NCI-H146 (cell line): ENCODE results near the gene MREG.
A peak's percentile ranks its signal among the peaks of the same experiment; 100 is the strongest.

Source experiments
- DNase-seq: peaks from one replicate; lab custom pipeline; 2025; lab: John Stamatoyannopoulos, UW

Gene MREG, protein sequence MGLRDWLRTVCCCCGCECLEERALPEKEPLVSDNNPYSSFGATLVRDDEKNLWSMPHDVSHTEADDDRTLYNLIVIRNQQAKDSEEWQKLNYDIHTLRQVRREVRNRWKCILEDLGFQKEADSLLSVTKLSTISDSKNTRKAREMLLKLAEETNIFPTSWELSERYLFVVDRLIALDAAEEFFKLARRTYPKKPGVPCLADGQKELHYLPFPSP

DNA sequence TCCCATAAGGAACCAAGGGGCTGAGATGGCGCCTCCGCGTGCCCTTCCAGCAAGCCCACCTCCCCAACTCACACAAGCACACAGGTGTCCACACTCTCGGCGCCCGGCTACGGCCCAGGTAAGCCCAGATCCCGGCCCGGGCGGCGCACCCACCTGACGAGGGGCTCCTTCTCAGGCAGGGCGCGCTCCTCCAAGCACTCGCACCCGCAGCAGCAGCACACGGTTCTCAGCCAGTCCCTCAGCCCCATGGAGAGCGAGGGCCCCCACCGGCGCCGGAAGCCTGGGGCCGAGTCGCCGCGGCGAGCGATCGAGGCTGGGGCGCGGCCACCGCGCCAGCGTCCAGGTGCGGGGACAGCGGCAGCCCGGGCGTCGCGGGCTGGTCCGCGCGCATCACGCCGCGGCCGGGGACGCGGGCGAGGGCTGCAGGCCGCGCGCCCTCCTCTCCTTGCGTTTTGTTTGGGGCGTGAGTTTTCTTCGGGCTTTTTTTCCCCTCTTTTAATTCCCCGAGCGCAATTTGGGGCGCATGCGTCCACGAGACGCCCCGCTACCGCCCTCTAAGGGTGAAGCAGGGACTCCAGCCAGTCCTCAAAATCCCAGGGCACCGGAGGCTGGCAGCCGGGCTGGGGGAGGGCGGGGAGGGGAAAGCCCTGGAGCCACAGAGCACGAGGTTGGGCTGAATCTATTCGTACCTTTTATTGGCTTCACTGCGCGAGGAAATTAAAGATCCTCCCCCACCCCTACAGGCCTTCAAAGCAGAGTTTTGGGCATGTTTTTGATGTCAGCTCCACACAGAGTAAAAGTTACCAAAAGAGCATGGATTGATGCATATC lies at the start of gene MREG:
Gene MREG (minus strand): TSS at position 472 of the 830 bp plus-strand sequence. CDS start 224 bp downstream, at position 248.
- DNase-seq: peak; percentile 83

DNA sequence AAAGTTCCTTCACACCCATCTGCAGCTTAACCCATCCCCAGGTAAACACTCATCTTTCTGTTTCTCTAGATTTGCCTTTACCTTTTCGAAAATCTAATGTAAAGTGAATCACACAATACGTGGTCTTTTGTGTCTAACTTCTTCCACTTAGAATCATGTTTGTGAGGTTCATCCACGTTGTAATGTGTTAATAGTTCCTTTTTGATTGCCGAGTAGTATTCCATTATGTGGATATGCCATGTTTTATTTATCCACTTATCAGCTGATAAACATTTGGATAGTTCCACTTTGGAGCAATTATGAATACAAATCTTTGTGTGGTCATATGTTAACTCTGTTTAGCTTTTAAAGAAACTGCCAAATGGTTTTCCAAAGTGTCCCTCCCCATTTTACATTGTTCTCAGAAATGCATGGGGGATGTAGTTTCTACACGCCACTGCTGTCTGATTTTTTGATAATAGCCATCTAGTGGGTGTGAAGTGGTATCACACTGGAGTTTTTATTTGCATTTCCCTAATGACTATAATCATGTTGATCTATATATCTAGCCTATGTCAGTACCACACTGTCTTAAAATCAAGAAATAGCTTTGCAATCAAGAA lies 46.0 kb upstream of the MREG start:
- no peak for DNase-seq

GRCh38 chr2:216057688-216058193 lies 44.4 kb upstream of the MREG start:
- no peak for DNase-seq

GRCh38 chr2:216056739-216057138 lies 43.4 kb upstream of the MREG start:
- no peak for DNase-seq

DNA sequence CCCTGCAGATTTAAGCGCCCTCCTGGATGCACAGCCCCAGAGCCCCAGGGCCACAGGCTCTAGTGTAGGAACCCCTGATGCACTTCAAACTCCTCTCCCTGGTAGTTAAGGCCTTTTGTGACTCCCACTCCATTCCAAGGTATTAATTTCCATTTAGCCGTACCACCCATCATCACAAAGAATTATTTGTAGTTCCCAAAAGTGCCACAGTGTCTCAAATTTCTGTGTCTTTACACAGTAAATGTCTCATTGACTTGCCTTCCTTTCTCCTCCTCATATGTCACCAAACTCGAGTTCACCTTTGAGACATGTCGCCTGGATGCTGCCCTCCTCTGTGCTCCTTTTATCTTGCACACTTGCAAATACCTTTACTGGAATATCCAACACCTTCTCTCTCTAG lies 42.3 kb upstream of the MREG start:
- DNase-seq: no peak

GRCh38 chr2:216052420-216052819 lies 39.1 kb upstream of the MREG start:
- no peak for DNase-seq

- DNase-seq: no peak
Observed at GRCh38 chr2:216051350-216051749, 38.0 kb upstream of the MREG start.

GRCh38 chr2:216049452-216049851 lies 36.1 kb upstream of the MREG start:
- DNase-seq: no peak

DNA sequence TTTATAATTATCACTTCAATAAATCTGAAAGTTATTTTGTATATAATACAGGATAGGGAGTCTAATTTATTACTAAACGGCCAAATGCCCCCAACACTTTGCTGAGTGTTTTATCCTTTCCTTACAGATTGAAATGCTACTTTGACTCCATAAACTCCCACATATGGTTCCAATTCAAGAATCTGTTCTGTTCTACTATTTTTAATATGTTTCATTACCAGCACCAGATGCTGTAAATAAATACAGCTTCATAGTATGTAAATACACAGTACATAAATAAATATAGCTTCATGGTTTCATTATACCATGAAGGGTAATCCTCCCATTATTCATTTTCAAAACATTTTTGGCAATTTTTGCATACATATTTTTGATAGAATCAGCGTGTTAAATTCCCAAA lies 34.0 kb upstream of the MREG start:
- no peak for DNase-seq

- DNase-seq: no peak
Observed at GRCh38 chr2:216044883-216045486, 31.6 kb upstream of the MREG start.

DNA sequence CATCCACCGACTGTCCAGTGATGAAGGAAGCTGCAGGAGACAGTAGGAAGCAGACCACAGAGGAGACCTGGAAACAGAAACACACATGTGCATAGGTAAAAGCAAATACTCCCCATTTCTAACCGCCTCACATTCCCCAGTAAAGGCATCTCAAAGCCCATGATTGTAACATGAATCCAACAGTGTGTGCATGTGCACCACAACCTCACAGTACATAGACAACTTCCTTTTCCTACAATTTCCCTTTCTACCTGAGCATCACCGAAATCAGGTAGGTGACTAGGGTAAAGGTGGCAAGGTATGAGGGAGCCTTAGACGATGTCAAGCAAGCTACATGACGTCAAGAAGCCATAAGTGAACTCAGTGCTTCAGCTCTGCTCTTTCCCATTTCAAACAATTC lies 30.6 kb upstream of the MREG start:
- no peak for DNase-seq

DNA sequence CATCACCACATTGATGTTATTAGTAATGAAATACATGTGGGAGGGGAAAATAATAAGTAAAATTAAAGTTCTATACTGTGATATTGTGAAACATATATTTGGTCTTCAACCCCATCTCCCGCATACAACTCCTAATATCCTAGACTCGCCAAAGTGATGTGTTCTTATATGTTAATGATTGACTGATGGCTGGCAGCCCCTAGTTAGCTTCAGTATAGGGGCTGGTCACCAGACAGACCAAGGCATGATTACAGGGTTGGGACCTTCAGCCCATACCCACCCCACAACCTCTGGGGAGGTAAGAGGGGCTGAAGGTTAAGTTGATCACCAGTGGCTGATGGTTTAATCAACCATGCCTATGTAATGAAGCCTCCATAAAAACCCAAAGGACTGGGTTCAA lies 28.1 kb upstream of the MREG start:
- DNase-seq: no peak

GRCh38 chr2:216039918-216040317 lies 26.6 kb upstream of the MREG start:
- DNase-seq: no peak

DNA sequence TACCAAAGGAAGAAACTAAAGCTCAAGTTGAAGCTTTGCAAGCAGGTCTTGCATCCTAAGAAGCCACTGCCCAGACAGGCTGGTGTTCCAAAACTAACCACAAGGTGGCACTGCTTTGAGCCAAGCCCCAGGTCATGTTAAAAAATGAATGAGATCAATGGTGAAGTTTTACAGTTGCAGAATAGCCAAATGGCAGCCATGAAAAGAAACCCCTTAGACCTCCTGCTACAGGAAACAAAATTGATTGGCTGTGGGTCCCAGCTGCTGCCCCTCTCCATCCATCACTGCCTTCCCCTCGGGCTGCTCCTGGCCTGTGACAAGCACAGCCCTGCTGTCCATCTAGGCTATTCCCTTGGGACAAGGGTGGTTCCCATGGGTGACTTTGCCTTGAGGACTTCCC lies 20.7 kb upstream of the MREG start:
- DNase-seq: peak; percentile 22

DNA sequence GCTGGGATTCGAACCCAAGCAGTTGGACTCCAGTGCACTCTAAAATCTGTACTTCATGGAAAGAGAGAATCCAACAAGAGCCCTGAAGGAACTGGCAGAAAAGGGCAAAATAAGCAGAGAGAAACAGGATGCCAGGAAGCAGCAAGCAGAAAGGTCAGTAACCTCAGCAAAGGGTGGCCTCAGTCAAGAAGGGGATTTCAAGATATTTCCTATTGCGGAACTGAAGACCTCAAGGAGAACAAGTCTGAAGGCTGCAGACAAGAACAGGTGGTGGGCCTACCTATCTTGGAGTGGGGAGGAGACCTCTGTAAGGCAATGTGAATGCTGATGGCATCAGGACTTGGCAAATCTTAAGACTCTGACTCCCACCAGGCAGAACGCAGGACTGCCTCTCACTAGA lies 20.1 kb upstream of the MREG start:
- no peak for DNase-seq

- no peak for DNase-seq
Observed at GRCh38 chr2:216031960-216032689, 18.8 kb upstream of the MREG start.

GRCh38 chr2:216030216-216030615 lies 16.9 kb upstream of the MREG start:
- no peak for DNase-seq

- DNase-seq: no peak
Observed at GRCh38 chr2:216029416-216030129, 16.2 kb upstream of the MREG start.

DNA sequence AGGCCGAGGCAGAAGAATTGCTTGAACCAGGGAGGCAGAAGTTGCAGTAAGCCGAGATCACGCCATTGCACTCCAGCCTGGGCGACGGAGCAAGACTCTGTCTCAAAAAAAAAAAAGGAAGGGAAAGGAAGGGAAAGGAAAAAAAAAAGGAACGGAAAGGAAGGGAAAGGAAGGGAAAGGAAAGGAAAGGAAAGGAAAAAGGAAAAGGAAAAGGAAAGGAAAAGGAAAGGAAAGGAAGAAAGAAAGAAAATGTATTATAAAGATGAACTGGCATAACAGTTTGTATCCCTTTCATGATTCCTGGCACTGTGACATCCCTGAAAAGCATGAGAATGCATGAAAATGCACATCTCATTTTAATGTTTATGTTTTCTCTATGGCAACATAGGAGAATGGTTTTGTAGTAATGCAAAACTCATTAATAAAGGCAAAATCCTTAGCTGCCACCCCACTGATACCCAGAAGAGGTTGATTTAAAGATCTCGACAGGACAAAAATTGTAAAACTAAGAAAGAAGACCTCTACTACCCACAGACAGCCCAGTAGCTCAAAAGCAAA lies 11.5 kb upstream of the MREG start:
- no peak for DNase-seq

DNA sequence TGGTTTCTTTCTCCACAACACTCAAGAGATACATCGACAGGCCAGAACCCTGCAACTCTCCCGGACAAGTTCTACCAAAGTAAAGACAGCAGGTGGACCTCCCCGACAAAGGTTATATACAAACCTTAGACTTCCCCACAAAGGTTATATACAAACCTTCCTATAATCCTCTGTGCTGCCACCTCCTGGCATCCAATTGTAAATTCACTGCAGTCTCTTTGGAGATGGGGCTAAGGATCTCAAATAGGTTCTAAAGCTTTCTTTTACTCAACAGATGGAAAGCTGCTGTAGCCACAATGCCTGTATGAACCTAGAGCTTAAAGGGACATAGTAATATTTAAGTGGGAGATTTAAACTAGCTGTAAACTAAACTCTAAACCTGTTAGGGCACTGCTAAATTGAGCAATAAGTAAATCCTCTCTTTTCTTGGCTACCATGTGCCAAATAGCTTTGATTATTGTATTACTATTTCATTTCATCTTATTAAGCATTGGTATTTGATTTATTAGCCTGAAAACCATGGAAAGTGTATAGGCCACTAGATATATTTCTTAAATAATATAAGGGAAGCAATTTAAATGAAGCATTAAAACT lies 9.8 kb upstream of the MREG start:
- DNase-seq: peak; percentile 33
